HL-60 (cell line): ENCODE measurements around the gene JMJD4.

ENCODE experiments used
- DNase-seq, 2 experiments: peaks; one replicate each; pipeline ENCODE4 v3.0.0-alpha.2; 2010 to 2020; ENCODE audit warnings: low read depth in 1 of 2, low spot score in 1 of 2
- H3K27ac ChIP-seq: fragments of 250-450 bp; sonication (Bioruptor Pico); replicated peaks from 2 replicates; pipeline ENCODE4 v1.5.1; 2020; ENCODE audit warnings: mild to moderate bottlenecking, moderate library complexity
- H3K27me3 ChIP-seq: fragments of 250-450 bp; sonication (Bioruptor Pico); 2 replicates; pipeline ENCODE4 v1.5.1; 2021; ENCODE audit warnings: mild to moderate bottlenecking, moderate library complexity; ENCODE audit not compliant: insufficient read depth, poor library complexity, severe bottlenecking
- H3K4me3 ChIP-seq: replicated peaks from 2 replicates; pipeline ENCODE4 v1.5.1; 2011; ENCODE audit warnings: mild to moderate bottlenecking, control low read depth, low read length; ENCODE audit not compliant: insufficient read depth
- CTCF ChIP-seq: IDR thresholded peaks from one replicate; pipeline ENCODE4 v1.5.1; 2011; ENCODE audit warnings: low read length, control low read depth, inconsistent platforms; ENCODE audit not compliant: insufficient read depth
- GABPA ChIP-seq: IDR thresholded peaks from 2 replicates; pipeline ENCODE4 v1.6.1; 2012; ENCODE audit warnings: low read depth
- POLR2AphosphoS5 ChIP-seq: IDR thresholded peaks from 2 replicates; pipeline ENCODE4 v1.6.1; 2012; ENCODE audit warnings: low read depth
- SPI1 ChIP-seq: IDR thresholded peaks from 2 replicates; pipeline ENCODE4 v1.6.1; 2012; ENCODE audit warnings: low read depth, mild to moderate bottlenecking, borderline replicate concordance
- TF ChIP-seq, protein P1 (sequence below): IDR thresholded peaks from 2 replicates; pipeline ENCODE4 v1.6.1; 2012; ENCODE audit warnings: low read depth; ENCODE audit not compliant: insufficient replicate concordance

The JMJD4 gene

DNA sequence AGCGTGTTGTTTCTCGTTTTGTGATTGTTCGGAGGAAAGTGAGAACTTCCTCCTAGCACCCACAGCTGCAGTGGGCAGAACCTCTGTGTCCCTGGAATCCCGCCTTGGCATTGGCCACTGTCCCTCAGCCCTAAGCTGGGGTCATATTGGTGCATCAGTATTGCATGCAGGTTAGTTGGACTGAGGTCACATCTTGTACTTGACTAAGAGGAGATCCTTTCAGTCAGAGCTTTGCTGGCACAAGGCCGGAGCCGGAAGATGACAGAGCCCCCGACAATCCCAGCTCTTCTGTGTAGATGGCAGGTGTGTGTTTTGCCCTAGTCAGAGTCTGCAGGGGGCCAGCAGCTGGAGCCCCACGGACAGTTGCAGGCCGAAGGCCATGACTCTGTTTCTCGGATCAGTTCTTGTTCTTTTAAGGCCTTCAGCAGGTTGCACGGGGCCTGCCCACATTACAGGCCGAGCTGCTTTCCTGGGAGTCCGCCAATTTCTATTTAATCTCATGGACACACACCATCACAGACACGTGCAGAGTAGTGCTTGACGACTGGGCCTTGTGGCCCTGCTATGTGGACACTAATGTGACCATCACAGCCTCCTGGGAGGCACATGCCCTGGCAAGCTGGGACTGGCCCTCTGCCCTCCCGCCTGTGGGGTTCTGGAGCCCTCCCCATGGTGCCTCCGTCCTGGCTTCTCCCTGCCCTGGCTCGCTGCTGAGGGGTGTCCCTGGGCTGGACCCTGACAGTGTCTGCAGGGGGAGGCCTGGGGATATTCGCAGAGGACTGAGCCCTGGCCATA lies 15.0 kb upstream of the JMJD4 start:
- Histone ChIP-seq H3K4me3 (no peak overlapping the region), H3K27ac (no peak overlapping the region), H3K27me3 (no peaks in the 10 kb centered on the region)
- DNase-seq: no peak
- TF ChIP-seq SPI1 (no peak), GABPA (no peak), CTCF (no peak), POLR2AphosphoS5 (no peak)
- TF ChIP-seq, protein P1, sequence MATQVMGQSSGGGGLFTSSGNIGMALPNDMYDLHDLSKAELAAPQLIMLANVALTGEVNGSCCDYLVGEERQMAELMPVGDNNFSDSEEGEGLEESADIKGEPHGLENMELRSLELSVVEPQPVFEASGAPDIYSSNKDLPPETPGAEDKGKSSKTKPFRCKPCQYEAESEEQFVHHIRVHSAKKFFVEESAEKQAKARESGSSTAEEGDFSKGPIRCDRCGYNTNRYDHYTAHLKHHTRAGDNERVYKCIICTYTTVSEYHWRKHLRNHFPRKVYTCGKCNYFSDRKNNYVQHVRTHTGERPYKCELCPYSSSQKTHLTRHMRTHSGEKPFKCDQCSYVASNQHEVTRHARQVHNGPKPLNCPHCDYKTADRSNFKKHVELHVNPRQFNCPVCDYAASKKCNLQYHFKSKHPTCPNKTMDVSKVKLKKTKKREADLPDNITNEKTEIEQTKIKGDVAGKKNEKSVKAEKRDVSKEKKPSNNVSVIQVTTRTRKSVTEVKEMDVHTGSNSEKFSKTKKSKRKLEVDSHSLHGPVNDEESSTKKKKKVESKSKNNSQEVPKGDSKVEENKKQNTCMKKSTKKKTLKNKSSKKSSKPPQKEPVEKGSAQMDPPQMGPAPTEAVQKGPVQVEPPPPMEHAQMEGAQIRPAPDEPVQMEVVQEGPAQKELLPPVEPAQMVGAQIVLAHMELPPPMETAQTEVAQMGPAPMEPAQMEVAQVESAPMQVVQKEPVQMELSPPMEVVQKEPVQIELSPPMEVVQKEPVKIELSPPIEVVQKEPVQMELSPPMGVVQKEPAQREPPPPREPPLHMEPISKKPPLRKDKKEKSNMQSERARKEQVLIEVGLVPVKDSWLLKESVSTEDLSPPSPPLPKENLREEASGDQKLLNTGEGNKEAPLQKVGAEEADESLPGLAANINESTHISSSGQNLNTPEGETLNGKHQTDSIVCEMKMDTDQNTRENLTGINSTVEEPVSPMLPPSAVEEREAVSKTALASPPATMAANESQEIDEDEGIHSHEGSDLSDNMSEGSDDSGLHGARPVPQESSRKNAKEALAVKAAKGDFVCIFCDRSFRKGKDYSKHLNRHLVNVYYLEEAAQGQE: no peak

DNA sequence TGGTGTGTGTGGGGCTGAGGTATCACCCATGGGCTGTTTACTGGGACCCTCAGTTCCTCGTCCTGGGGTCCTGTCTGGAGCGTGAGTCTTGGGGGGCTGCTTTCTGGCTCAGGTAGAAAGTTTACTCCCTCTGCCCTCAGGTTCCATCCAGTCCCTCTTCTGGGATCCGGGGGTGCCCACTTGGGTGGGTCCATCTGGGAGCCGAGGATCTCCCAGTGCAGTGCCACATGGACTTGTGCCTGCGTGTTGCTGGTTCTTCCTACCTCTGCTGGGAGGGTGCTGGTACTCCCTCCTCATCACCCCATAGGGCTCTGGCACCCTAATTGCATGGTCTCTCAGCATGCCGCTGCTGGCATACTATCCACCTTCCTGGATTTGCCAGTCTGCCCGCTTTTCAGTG lies 14.1 kb upstream of the JMJD4 start:
- Histone ChIP-seq H3K27me3 (no peaks in the 10 kb centered on the region), H3K4me3 (no peak overlapping the region), H3K27ac (no peak overlapping the region)
- TF ChIP-seq GABPA: no peak
- no peak for DNase-seq

- TF ChIP-seq GABPA: no peak
- no peak for TF ChIP-seq CTCF
- TF ChIP-seq POLR2AphosphoS5: no peak
- TF ChIP-seq, protein P1: no peak
- no peak for TF ChIP-seq SPI1
These were observed 13.5 kb upstream of the JMJD4 start for GRCh38 chr1:227748496-227749182.

DNA sequence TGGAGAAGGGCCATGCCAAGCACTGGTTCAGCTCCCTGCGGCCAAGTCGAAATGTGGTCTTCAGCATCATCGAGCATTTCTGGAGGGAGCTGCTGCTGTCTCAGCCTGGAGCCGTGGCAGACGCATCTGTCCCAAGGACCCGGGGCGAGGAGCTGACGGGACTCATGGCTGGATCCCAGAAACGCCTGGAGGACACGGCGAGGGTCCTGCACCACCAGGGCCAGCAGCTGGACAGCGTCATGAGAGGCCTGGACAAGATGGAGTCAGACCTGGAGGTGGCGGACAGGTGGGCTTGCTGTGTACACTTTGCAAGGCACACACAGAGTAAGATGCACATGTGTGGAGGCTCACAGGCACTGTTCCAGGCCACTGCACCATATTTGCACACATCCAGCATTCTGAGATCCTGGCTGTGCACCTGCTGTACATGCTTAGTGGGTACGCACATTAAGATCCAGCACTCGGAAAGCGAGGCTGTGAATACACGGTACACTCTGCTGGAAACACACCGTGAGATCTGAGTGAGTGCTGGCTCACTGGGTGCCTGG lies 12.9 kb upstream of the JMJD4 start:
- H3K27me3 ChIP-seq: no peaks in the 10 kb centered on the region
- TF ChIP-seq POLR2AphosphoS5 (no peak), SPI1 (no peak), GABPA (no peak), CTCF (no peak)
- TF ChIP-seq, protein P1: no peak
- no peak overlapping the region for H3K4me3 ChIP-seq
- H3K27ac ChIP-seq: no peak overlapping the region
- DNase-seq: no peak

More at GRCh38 chr1:227748496-227749182, 13.5 kb upstream of the JMJD4 start:
- Histone ChIP-seq H3K27ac (no peak overlapping the region), H3K4me3 (no peak overlapping the region), H3K27me3 (no peaks in the 10 kb centered on the region)
- no peak for DNase-seq
